Measurements from ENCODE around the gene FBN1. TPM values are rescaled to one million over a fixed set of nuclear protein-coding genes. Genes with fewer than 3 reads are reported as not detected.

Gene FBN1
- total RNA-seq, 1 donor from 2014 or later: 102 TPM

- no peaks in the 10 kb centered on the region for H3K9me3 ChIP-seq
- TF ChIP-seq POLR2AphosphoS5 (IDR thresholded peaks at IDR 0.05; ENCODE audit: insufficient read depth in 1 of 2, low read depth in 1 of 2): no peak
- TF ChIP-seq CTCF (IDR thresholded peaks at IDR 0.05): no peak
- no peak for TF ChIP-seq POLR2A (IDR thresholded peaks at IDR 0.05)
- no peak overlapping the region for H3K4me3 ChIP-seq
- H3K36me3 ChIP-seq: no peaks in the 10 kb centered on the region
- intact Hi-C loops (cut with DNase I): no loop called here
- H3K4me1 ChIP-seq: no peaks in the 10 kb centered on the region
- no peak for DNase-seq (ENCODE audit: extremely low spot score in 2 of 2)
- H3K27ac ChIP-seq: no peak overlapping the region
- H3K27me3 ChIP-seq: no peaks in the 10 kb centered on the region
Measured at GRCh38 chr15:48653216-48653615, 7.7 kb upstream of the FBN1 start.

GRCh38 chr15:48652510-48653076 is 7.1 kb upstream of the FBN1 start:
- Histone ChIP-seq H3K36me3 (no peaks in the 10 kb centered on the region), H3K27me3 (no peaks in the 10 kb centered on the region), H3K4me3 (no peak overlapping the region), H3K4me1 (no peaks in the 10 kb centered on the region), H3K27ac (no peak overlapping the region), H3K9me3 (no peaks in the 10 kb centered on the region)
- intact Hi-C loops (cut with DNase I): no loop called here
- TF ChIP-seq POLR2A (IDR thresholded peaks at IDR 0.05) (no peak), POLR2AphosphoS5 (IDR thresholded peaks at IDR 0.05; ENCODE audit: insufficient read depth in 1 of 2, low read depth in 1 of 2) (no peak), CTCF (IDR thresholded peaks at IDR 0.05) (no peak)
- DNase-seq (ENCODE audit: extremely low spot score in 2 of 2): no peak

DNA sequence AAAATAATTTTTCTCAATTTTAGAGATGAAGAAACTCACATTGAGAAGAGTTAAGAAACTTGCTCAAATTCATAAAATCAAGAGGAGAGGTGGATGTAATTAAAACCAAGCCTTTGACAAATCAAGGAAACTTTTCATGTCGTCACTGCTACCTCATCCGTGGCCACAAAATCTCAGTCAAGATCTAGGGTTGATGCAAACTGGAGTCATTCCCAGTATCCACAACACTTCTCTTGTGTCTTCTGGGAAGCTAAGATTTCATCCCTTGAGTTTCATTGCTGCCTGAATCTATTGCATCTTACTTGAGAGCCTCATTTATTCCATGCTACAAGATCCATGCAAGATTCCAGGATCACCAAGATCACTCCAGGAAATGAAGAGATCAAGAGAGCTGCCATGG is 5.4 kb upstream of the FBN1 start:
- no peak for DNase-seq (ENCODE audit: extremely low spot score in 2 of 2)
- intact Hi-C loops (cut with DNase I): no loop called here
- no peak overlapping the region for H3K4me3 ChIP-seq
- H3K27ac ChIP-seq: no peak overlapping the region
- no peaks in the 10 kb centered on the region for H3K36me3 ChIP-seq
- TF ChIP-seq CTCF (IDR thresholded peaks at IDR 0.05) (no peak), POLR2A (IDR thresholded peaks at IDR 0.05) (no peak), POLR2AphosphoS5 (IDR thresholded peaks at IDR 0.05; ENCODE audit: insufficient read depth in 1 of 2, low read depth in 1 of 2) (no peak)
- no peaks in the 10 kb centered on the region for H3K27me3 ChIP-seq
- no peaks in the 10 kb centered on the region for H3K4me1 ChIP-seq
- H3K9me3 ChIP-seq: no peaks in the 10 kb centered on the region

DNA sequence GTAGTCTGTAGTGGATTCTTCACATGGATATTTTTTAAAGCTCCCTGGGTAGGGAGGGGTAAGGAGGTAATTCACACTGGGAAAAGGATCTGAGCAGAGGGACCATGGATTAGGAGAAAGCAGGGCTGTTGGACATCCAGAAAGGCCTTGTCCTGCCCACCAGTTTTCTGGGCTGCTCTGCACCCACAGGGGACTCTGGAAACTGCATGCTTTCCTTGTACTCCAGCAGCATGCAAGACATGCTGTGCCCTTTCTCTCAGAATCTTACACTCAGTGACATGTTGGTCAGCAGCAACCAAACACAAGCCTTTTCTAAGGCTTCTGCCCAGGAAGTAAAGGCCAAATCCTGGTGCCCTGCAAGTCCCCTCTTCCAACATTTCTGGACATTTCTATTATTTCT is 2.5 kb upstream of the FBN1 start:
- Histone ChIP-seq H3K27me3 (no peaks in the 10 kb centered on the region), H3K4me1 (no peaks in the 10 kb centered on the region), H3K36me3 (no peaks in the 10 kb centered on the region), H3K4me3 (no peak overlapping the region), H3K9me3 (no peaks in the 10 kb centered on the region), H3K27ac (peak overlapping the region; percentile 13)
- peak in 1 of 3 experiments; percentile 11 for TF ChIP-seq CTCF (IDR thresholded peaks at IDR 0.05)
- no peak for TF ChIP-seq POLR2A (IDR thresholded peaks at IDR 0.05)
- no peak for TF ChIP-seq POLR2AphosphoS5 (IDR thresholded peaks at IDR 0.05; ENCODE audit: insufficient read depth in 1 of 2, low read depth in 1 of 2)
- no peak for DNase-seq (ENCODE audit: extremely low spot score in 2 of 2)
- intact Hi-C loops (cut with DNase I): loop anchor here (10.0 kb wide), 1 partner anchor 103 kb away; no protein-coding TSS in a partner anchor

GRCh38 chr15:48646331-48646730 is 822 bp upstream of the FBN1 start:
- Histone ChIP-seq H3K27me3 (no peaks in the 10 kb centered on the region), H3K27ac (peak overlapping the region; percentile 93), H3K9me3 (no peaks in the 10 kb centered on the region), H3K4me1 (peaks cover 13% of the 10 kb centered on the region), H3K4me3 (peak overlapping the region; percentile 61 to 84), H3K36me3 (no peaks in the 10 kb centered on the region)
- no peak for TF ChIP-seq POLR2AphosphoS5 (IDR thresholded peaks at IDR 0.05; ENCODE audit: insufficient read depth in 1 of 2, low read depth in 1 of 2)
- no peak for TF ChIP-seq CTCF (IDR thresholded peaks at IDR 0.05)
- no peak for TF ChIP-seq POLR2A (IDR thresholded peaks at IDR 0.05)
- DNase-seq (ENCODE audit: extremely low spot score in 2 of 2): no peak
- intact Hi-C loops (cut with DNase I): loop anchor here (10.0 kb wide), 1 partner anchor 102 kb away; no protein-coding TSS in a partner anchor

Data from vagina (tissue), 2 donors.